RWPE1 (cell line): Measurements from ENCODE around the gene ULK4.

ENCODE experiments used
- CTCF ChIA-PET: fragments of 350-600 bp; sonication (Branson Sonifier 250); formaldehyde crosslinking; extraction: SDS; loops from one replicate; lab custom pipeline; 2021; lab: Yijun Ruan, JAX
- POLR2A ChIA-PET: fragments of 400-600 bp; formaldehyde crosslinking; extraction: SDS; loops from one replicate; lab custom pipeline; 2020; ENCODE audit warnings: antibody characterized with exemption; ENCODE audit not compliant: low non-redundant PET; lab: Yijun Ruan, JAX
- DNase-seq: peaks from one replicate; pipeline ENCODE4 v3.0.0; 2012; ENCODE audit warnings: low spot score
- H3K27ac ChIP-seq: fragments of 450-650 bp; 2 replicates; pipeline ENCODE4 v1.5.1; 2017
- CTCF ChIP-seq: fragments of 450-650 bp; conservative IDR thresholded peaks from 2 replicates; pipeline ENCODE4 v1.5.1; 2017; ENCODE audit warnings: low read depth, mild to moderate bottlenecking

ULK4 gene

DNA sequence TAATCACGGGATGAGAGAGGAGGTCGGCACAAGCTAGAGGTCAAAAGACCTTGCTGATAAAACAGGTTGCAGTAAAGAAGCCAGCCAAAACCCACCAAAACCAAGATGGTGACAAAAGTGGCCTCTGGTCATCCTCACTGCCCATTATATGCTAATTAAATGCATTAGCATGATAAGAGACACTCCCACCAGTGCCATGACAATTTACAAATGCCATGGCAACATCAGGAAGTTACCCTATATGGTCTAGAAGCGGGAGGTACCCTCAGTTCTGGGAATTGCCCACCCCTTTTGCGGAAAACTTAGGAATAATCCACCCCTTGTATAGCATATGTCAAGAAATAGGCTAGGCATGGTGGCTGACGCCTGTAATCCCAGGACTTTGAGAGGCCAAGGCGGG lies 4.3 kb upstream of the ULK4 start:
- no peak for TF ChIP-seq CTCF
- CTCF ChIA-PET = no interaction called here
- no peak overlapping the region for H3K27ac ChIP-seq
- POLR2A ChIA-PET = no interaction called here
- DNase-seq = no peak

DNA sequence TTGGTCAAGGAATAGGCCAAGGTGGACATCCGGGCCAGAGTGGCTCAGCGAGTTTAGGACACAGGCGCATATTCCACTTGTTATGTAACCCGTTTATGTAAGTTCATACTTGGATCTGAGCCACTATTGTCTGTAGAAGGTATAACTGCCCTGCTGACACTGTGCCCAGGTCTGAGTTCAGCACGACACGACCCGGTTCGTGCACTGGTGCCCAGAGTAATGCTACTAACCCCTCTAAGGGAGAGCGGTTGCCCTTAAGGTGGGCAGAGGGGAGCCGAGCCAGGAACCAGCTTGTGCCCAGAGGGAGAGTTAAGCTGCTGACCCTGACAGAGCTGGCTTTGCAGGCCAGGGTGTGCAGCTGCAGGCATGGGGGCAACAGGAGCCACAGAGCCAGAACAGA lies 1.9 kb upstream of the ULK4 start:
- ChIA-PET CTCF (no interaction called here), POLR2A (no interaction called here)
- no peak for TF ChIP-seq CTCF
- no peak for DNase-seq
- H3K27ac ChIP-seq = no peak overlapping the region

- DNase-seq = peak; percentile 23
- ChIA-PET POLR2A (no interaction called here), CTCF (no interaction called here)
- peak overlapping the region; percentile 86 for H3K27ac ChIP-seq
- TF ChIP-seq CTCF = no peak
Measured at GRCh38 chr3:41960826-41961750, 815 bp downstream of the ULK4 start.

DNA sequence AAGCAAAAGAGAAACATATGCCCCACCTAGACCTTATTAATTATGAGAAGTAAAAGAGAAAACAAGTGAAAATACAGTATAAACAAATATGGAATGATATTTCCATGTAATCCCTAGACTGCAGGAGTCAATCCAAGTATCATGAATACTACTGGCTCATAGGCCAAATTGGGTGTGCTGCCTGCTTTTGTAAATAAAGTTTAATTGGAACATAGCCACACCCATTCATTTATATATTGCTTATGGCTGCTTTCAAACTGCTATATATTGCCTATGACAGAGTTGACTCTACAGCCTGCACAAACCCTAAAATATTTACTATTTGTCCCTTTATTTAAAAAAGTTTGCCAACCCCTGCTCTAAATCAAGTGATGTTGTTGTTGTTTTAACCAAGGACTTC lies 5.3 kb downstream of the ULK4 start:
- TF ChIP-seq CTCF = no peak
- ChIA-PET CTCF (no interaction called here), POLR2A (no interaction called here)
- no peak overlapping the region for H3K27ac ChIP-seq
- DNase-seq = no peak

- POLR2A ChIA-PET = no interaction called here
- CTCF ChIA-PET = no interaction called here
Measured at GRCh38 chr3:41955192-41955591, 6.7 kb downstream of the ULK4 start.

DNA sequence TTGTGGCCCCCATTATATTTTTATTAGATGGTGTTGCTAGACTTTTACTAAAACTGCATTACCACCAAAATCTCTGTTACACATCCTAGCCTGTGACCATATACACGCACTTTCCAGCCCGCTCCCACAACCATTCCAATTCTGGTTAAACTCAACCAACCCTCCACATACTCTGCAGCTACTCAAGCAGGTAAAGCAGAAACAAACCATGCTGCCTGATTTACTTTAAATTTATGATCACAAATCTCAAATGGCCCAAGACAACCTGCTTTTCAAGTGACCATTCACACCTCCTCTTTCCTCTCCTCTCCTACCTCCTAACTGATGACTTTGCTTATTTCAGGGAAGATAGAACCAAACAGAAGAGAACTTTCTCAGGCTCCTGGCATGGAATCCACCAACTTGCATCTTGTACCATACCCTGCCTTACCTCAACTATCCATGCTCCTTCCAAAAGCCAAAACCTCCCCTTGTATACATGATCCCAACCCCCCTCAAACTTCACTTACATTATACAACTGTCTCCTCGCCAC lies 18.5 kb downstream of the ULK4 start:
- no peak for TF ChIP-seq CTCF
- POLR2A ChIA-PET = no interaction called here
- no peak for DNase-seq
- CTCF ChIA-PET = no interaction called here
- H3K27ac ChIP-seq = no peak overlapping the region

More at GRCh38 chr3:41955192-41955591, 6.7 kb downstream of the ULK4 start:
- DNase-seq = no peak
- no peak overlapping the region for H3K27ac ChIP-seq
- no peak for TF ChIP-seq CTCF
